Activated CD8-positive, alpha-beta memory T cell treated with anti-CD3 and anti-CD28 coated beads for 24 hours (primary cell): ENCODE measurements around the gene PTPRG.

ENCODE experiments used
- DNase-seq: peaks from one replicate; pipeline ENCODE4 v3.0.0-alpha.2; 2020

The PTPRG gene

DNA sequence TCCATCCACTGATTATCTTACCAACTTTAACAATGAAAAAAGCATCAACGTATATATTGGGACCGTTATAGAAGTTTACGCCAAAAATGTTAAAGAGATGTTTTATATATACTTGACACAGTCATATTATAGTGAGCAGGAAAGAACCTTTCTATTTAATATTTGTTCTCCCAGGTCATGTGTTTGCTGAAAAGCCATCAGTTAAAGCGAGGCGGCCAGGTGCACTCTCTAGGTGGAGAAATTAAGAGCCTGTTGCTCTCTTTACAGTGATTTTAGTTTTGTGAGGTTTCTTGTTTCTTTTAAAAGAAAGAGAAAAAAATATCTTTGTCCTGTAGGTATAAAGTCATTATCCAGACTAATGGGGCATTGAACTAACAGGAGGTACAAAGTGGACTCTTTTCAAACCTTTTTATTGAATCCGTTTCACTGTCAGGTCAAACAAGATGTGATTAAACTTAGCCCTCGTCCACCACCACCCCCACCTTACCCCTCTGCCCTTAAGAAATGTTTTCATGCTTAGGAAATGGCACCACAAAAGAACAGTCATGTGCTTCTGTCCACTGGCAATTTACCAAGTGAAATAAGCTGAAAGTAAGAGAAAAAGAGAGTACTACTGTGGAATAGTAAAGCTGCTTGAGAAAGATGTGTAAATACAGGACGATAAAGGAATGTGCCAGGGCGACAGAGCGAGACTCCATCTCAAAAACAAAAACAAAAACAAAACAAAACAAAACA lies 279.9 kb downstream of the PTPRG start:
- DNase-seq, result no peak

GRCh38 chr3:61841988-61842387 lies 280.6 kb downstream of the PTPRG start:
- DNase-seq, result no peak

DNA sequence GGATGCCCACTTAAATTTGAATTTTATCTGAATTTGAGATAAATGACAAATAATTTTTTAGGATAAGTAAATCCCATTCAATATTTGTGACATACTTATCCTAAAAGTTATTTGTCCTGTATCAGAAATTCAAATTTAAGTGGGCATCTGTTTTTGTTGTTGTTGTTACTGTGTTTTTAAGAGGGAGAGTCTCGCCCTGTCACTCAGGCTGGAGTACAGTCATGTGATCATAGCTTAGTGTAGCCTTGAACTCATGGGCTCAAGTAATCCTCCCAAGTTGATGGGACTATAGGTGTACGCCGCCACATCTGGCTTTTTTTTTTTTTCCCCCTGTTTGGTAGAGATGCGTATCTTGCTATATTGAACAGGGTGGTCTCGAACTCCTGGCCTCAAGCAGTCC lies 283.0 kb downstream of the PTPRG start:
- DNase-seq, result no peak

DNA sequence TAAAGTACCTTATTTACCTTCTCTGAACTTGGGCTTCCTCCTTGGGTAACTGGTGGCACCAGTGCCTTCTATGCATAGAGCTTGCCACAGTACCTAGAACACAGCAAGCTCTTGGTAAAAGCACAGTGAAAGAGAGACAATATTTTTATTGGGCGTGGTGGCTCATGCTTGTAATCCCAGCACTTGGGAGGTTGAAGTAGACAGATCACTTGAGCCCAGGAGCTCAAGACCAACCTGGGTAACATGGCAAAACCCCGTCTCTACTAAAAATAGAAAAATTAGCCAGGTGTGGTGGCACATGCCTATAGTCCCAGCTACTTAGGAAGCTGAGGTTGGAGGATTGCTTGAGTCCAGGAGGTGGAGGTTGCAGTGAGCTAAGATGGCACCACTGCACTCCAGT lies 285.1 kb downstream of the PTPRG start:
- DNase-seq, result no peak

GRCh38 chr3:61847784-61848462 lies 286.6 kb downstream of the PTPRG start:
- DNase-seq, result no peak

GRCh38 chr3:61848885-61849284 lies 287.5 kb downstream of the PTPRG start:
- DNase-seq, result no peak

DNA sequence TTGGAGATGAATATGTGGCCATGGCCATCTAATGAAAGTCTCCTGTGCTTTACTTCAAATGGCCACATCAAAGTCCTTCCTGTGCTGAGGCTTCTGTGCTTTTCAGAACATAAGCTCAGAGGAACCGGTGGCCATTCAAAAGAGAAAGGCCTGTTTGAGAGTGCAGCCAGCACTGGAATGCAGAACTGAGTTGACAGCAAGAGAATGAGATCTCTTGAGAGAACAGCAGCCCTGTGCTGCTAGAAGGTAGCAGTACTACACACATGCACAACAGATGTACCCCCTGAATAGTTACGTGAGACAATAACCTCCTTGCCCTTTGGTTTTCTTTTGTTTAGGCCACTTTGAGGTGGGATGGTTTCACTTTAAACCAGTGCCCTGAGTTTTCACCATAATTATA lies 292.5 kb downstream of the PTPRG start:
- no peak for DNase-seq

DNA sequence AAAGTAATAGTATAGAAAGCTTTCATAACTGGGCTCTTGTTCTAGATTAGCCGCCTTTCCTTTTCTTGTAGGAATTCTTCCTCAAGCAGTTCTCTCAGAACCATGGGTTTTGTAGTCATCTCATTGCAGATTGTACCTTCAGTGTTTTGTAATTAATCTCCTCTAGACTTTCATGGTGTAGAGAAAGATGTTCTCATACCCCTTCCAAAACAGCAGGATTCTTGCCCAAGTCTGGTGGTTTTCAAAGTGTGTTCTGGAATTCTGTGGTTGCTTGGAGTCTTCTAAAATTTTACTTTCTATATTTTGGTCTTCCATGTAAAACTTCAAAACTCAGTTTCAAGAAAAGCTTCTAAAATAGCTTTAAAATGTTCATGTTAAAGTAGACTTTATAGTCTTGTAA lies 293.8 kb downstream of the PTPRG start:
- no peak for DNase-seq

GRCh38 chr3:61857297-61857696 lies 295.9 kb downstream of the PTPRG start:
- no peak for DNase-seq

GRCh38 chr3:61858054-61858453 lies 296.7 kb downstream of the PTPRG start:
- DNase-seq, result no peak

DNA sequence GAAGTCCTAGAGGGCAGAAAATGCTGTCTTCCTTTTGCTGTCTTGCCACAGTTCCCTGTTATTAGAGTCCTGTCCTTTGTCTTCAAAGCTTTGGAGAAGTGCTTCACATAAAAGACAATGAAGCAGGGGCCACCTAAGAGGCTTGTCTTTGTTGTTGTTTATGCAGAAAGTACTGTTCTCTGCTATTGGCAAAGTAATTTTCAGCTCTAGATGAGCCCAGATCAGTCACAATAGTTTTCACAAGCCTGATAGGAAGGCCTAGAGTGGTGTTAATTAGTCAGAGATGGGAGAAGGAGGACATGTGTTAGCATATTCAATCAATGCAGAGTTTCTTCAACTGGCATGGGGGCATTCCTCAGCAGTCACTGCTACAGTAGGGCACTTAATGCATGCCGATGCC lies 300.0 kb downstream of the PTPRG start:
- DNase-seq, result no peak

- DNase-seq, result no peak
Measured at GRCh38 chr3:61862614-61863289, 301.4 kb downstream of the PTPRG start.

- DNase-seq, result no peak
Measured at GRCh38 chr3:61863579-61863978, 302.2 kb downstream of the PTPRG start.

- DNase-seq, result no peak
Measured at GRCh38 chr3:61864886-61865285, 303.5 kb downstream of the PTPRG start.

GRCh38 chr3:61865466-61866152 lies 304.2 kb downstream of the PTPRG start:
- DNase-seq, result no peak

DNA sequence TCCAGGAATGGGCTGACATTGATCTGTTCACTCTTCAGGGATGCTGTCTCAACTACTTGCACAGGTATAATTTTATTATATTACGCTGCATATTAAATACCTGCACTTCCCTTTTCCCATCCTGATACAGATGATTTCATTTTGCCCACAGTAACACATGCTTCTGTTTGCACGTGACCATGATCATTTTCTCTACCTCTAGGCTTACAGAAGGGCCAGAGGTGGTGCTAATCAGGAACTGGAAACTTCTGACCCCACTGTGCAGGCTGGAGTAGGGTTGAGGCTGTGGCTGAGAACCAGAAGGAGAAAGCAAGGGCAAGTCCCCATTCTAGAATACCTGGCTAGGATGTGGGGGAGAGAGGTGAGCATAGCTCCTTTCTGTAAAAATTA lies 304.8 kb downstream of the PTPRG start:
- no peak for DNase-seq

GRCh38 chr3:61866961-61867461 lies 305.6 kb downstream of the PTPRG start:
- no peak for DNase-seq

GRCh38 chr3:61868499-61868898 lies 307.1 kb downstream of the PTPRG start:
- no peak for DNase-seq

- no peak for DNase-seq
Measured at GRCh38 chr3:61869371-61869770, 308.0 kb downstream of the PTPRG start.

- no peak for DNase-seq
Measured at GRCh38 chr3:61871644-61872043, 310.3 kb downstream of the PTPRG start.

GRCh38 chr3:61872077-61872706 lies 310.8 kb downstream of the PTPRG start:
- no peak for DNase-seq

DNA sequence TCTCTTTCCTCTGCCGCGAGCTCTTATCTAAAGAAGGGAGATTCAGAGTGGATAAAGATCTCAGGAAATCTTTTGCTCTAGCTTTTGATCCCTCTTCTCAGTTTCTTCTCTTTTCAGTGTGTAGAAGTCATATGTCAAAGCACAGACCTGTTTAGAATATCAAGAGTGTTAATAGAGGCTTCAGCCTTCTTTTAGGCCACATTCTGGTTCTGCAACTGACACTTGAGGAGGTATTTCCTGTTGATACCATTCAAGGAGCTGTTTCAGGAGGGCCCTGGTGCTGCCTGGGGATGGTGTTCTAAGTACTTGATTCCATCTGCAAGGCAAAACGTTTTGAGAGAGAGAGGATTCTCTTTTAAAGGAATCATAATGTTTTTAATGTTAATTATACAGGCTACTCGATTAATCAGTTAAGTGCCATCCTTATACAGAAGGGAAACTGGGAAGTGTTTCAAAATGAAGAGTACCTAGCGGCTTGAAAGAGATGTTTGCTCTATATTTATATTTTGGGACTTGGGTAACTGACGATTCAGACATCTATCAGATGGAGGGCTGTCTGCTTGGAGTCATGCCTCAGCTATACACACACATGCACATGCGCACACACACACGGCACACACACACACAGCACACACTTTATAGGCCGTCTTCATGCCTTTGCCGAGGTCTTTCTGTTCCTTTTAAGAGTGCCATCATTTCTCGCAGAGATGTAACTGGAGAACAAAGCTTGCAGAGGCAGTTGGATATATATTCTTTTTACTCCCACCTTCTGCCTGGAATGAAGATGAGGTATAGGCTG lies 313.9 kb downstream of the PTPRG start:
- DNase-seq, result no peak
